HepG2 (cell line): ENCODE measurements around the gene NELFB. TPM values are rescaled to one million over a fixed set of nuclear protein-coding genes. Genes with fewer than 3 reads are reported as not detected.

Experiments
- BRD4 ChIP-seq: sonication (generic); formaldehyde crosslinking; IDR thresholded peaks from 2 replicates; pipeline ENCODE4 v1.4.0; 2020; ENCODE audit warnings: missing genetic modification reagents
- GLI4 ChIP-seq: sonication (generic); formaldehyde crosslinking; IDR thresholded peaks from 2 replicates; pipeline ENCODE4 v1.5.1; 2020; ENCODE audit warnings: missing genetic modification reagents, mild to moderate bottlenecking, moderate library complexity, borderline replicate concordance
- KIAA2018 ChIP-seq: sonication (generic); formaldehyde crosslinking; IDR thresholded peaks from 2 replicates; pipeline ENCODE4 v1.5.0; 2020; ENCODE audit warnings: mild to moderate bottlenecking, missing genetic modification reagents, borderline replicate concordance
- MTF2 ChIP-seq: sonication (generic); formaldehyde crosslinking; IDR thresholded peaks from 2 replicates; pipeline ENCODE4 v1.5.0; 2020; ENCODE audit warnings: missing genetic modification reagents, borderline replicate concordance
- ZBTB7B ChIP-seq: sonication (generic); formaldehyde crosslinking; IDR thresholded peaks from 2 replicates; pipeline ENCODE4 v1.4.0; 2020; ENCODE audit warnings: missing genetic modification reagents
- ZNF124 ChIP-seq: sonication (generic); formaldehyde crosslinking; IDR thresholded peaks from 2 replicates; pipeline ENCODE4 v1.4.0; 2020; ENCODE audit warnings: missing genetic modification reagents
- ZNF318 ChIP-seq: sonication (generic); formaldehyde crosslinking; IDR thresholded peaks from 2 replicates; pipeline ENCODE4 v1.4.0; 2020; ENCODE audit warnings: mild to moderate bottlenecking, missing genetic modification reagents
- ZNF367 ChIP-seq: sonication (generic); formaldehyde crosslinking; IDR thresholded peaks from 2 replicates; pipeline ENCODE4 v1.4.0; 2020; ENCODE audit warnings: missing genetic modification reagents, borderline replicate concordance
- ZNF639 ChIP-seq: conservative IDR thresholded peaks from 2 replicates; pipeline ENCODE4 v1.6.1; 2018; ENCODE audit warnings: missing genetic modification reagents
- polyA plus RNA-seq, 8 experiments: library from polyadenylated mRNA; depleted of rRNA in 3 of 8; stranded (reverse) in 7 of 8; unstranded in 1 of 8; fragments of >200 nt; fragmentation: Illumina TruSeq in 4 of 8; extraction: Trizol in 4 of 8; gene quantifications; 2 replicates each; pipeline versions ENCODE4 v1.2.1 to v1.2.3, GENCODE V29; 2011 to 2016; ENCODE audit warnings: low read depth in 4 of 8, missing spikeins in 1 of 8, mixed read lengths in 1 of 8; ENCODE audit not compliant: insufficient read depth in 1 of 8
- total RNA-seq, 5 experiments: library from RNA; depleted of rRNA; stranded (reverse); fragments of >200 nt; fragmentation: Illumina TruSeq; extraction: Trizol; gene quantifications; 2 replicates each; pipeline ENCODE4 v1.2.3, GENCODE V29; 2016; ENCODE audit warnings: low read depth in 1 of 5

The NELFB gene
- total and polyA plus RNA-seq, 2 of the 13 experiments (the other 11 are each of a cell fraction or from before 2014, with no cell fraction given): 26.5 to 45.8 TPM

DNA sequence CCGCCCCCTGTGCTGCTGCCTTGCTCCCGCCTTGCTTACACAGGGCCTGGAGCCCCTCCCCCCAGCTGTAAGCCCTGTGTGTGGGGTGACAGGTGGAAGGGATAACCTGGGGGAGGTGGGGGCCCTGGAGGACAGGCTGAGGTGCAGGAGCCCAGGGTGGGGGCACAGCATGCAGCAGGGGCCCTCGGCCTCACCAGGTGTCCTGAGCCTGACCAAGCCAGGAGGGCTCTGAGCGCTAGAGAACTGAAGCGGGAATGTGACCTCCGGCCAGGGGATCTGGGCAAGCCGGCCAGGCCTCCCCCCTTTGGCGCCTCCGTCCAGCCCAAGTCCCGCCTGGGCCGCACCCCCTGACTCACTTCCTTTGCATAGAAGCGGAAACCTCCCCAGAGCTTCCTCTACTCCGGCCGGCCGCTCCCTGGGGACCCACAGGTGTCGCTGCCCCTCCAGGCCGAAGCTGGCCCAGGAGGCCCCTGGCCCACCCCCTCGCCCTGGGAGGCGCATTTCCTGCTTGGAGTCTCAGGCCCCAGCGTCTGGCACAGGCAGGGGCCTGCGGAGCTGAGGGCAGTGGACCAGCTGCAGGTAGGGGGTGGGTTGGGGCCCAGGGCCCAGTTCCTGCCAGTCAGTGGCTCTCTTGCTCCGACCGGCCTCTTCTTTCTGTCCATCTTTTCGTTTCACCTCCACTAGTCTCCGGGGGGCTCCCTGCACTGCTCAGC lies 22.4 kb downstream of the NELFB start, which contains the start of gene TOR4A (continued):
- TF ChIP-seq ZNF318 (CRISPR knock-in tag) (no peak), BRD4 (no peak), GLI4 (no peak), MTF2 (CRISPR knock-in tag) (peak; percentile 66; the same call in 1 of the 2 replicates), ZNF639 (CRISPR knock-in tag) (peak; percentile 32; the same call in 1 of the 2 replicates), ZNF367 (CRISPR knock-in tag) (no peak), KIAA2018 (CRISPR knock-in tag) (no peak; the same call in 1 of the 2 replicates), ZBTB7B (CRISPR knock-in tag) (peak; percentile 66), ZNF124 (peak; percentile 85; the same call in 1 of the 2 replicates)
